Natural killer cell (primary cell): ENCODE measurements around the gene IL36RN. TPM values are rescaled to one million over a fixed set of nuclear protein-coding genes. Genes with fewer than 3 reads are reported as not detected.

Source experiments
- ATAC-seq, 3 donors: fragments of 150-1000 bp in 2 of 3; fragments of 200-7000 bp in 1 of 3; cut with Tn5 transposase; 1 replicate in 1 of 3; 2 replicates in 2 of 3; pipeline ENCODE4 v1.10.0; 2021; ENCODE audit warnings: mild to moderate bottlenecking in 2 of 3, moderate library complexity in 2 of 3
- DNase-seq, 2 donors: peaks; one replicate each; pipeline versions ENCODE4 v3.0.0 to v3.0.0-alpha.2; 2013 to 2021; ENCODE audit warnings: mixed read lengths in 1 of 2
- H3K27ac ChIP-seq: one replicate; pipeline ENCODE4 v1.5.1; 2013; ENCODE audit warnings: mild to moderate bottlenecking, low read length
- H3K27me3 ChIP-seq: one replicate; pipeline ENCODE4 v1.6.1; 2013; ENCODE audit warnings: low read length; ENCODE audit not compliant: control insufficient read depth, insufficient read depth
- H3K36me3 ChIP-seq: one replicate; pipeline ENCODE4 v1.6.1; 2013; ENCODE audit warnings: low read length; ENCODE audit not compliant: control insufficient read depth, insufficient read depth
- H3K4me1 ChIP-seq: one replicate; pipeline ENCODE4 v1.6.1; 2013; ENCODE audit warnings: low read length; ENCODE audit not compliant: control insufficient read depth, insufficient read depth
- H3K4me3 ChIP-seq: one replicate; pipeline ENCODE4 v1.5.1; 2013; ENCODE audit warnings: low read length
- H3K9me3 ChIP-seq: one replicate; pipeline ENCODE4 v1.6.1; 2013; ENCODE audit warnings: low read length; ENCODE audit not compliant: control insufficient read depth, insufficient read depth
- H3K27ac Mint-ChIP-seq, 2 donors: one replicate each; pipeline ENCODE4 v1.8.0; 2022; ENCODE audit warnings: mild to moderate bottlenecking in 2 of 2, mixed read lengths in 2 of 2, moderate library complexity in 1 of 2
- H3K27me3 Mint-ChIP-seq, 2 donors: one replicate each; pipeline ENCODE4 v1.8.0; 2022; ENCODE audit warnings: low read depth in 2 of 2, mixed read lengths in 2 of 2
- H3K36me3 Mint-ChIP-seq: one replicate; pipeline ENCODE4 v1.8.0; 2022; ENCODE audit warnings: mixed read lengths
- H3K4me1 Mint-ChIP-seq, 2 donors: one replicate each; pipeline ENCODE4 v1.8.0; 2022; ENCODE audit warnings: mixed read lengths in 2 of 2
- H3K4me3 Mint-ChIP-seq: one replicate; pipeline ENCODE4 v1.8.0; 2022; ENCODE audit warnings: mild to moderate bottlenecking, moderate library complexity, mixed read lengths
- H3K9me3 Mint-ChIP-seq, 2 donors: one replicate each; pipeline ENCODE4 v1.8.0; 2022; ENCODE audit warnings: mixed read lengths in 2 of 2
- WGBS: methylation state at CpG from one replicate; pipeline ENCODE4 v1.1.7; 2013; ENCODE audit warnings: missing lambda C conversion rate; ENCODE audit not compliant: insufficient coverage; 5-methylcytosine and 5-hydroxymethylcytosine counted together
- intact Hi-C: fragments of 100-400 bp; cut with micrococcal nuclease; formaldehyde crosslinking; loops from one replicate; pipeline ENCODE4 v1.14.2; 2022
- total RNA-seq, 4 donors: library from RNA; stranded (reverse); fragments of 120-200 nt in 1 of 4; gene quantifications; one replicate each; pipeline versions ENCODE4 v1.2.3 to v1.2.4, GENCODE V29; 2013 to 2022
- TF ChIP-seq, protein P1 (sequence below): fragments of 200-600 bp; IDR thresholded peaks from one replicate; pipeline ENCODE4 v1.8.0; 2022; ENCODE audit warnings: antibody characterized with exemption

IL36RN gene
- not detected for total RNA-seq
- total RNA-seq (2013) = not detected

- intact Hi-C loops = no loop called here
- ATAC-seq = no peak
- H3K27ac ChIP-seq = no peak within 1 kb of the TSS
- no peaks in the 10 kb centered on the region for H3K4me1 ChIP-seq
- no peak within 1 kb of the TSS for H3K27ac Mint-ChIP-seq
- H3K9me3 Mint-ChIP-seq = no peaks in the 10 kb centered on the region
- H3K27me3 ChIP-seq = no peaks in the 10 kb centered on the region
- WGBS = 84% methylated on average over 15 of the region's 15 CpGs
- peaks cover 14 to 24% of the 10 kb centered on the region in 2 donors for H3K27me3 Mint-ChIP-seq
- no peaks in the 10 kb centered on the region for H3K4me1 Mint-ChIP-seq
- H3K4me3 ChIP-seq = no peak within 1 kb of the TSS
- no peak within 1 kb of the TSS for H3K4me3 Mint-ChIP-seq
- peaks cover 4% of the 10 kb centered on the region for H3K9me3 ChIP-seq
- DNase-seq = no peak
- peaks cover 7% of the 10 kb centered on the region for H3K36me3 Mint-ChIP-seq
- no peaks in the 10 kb centered on the region for H3K36me3 ChIP-seq
- TF ChIP-seq, protein P1, sequence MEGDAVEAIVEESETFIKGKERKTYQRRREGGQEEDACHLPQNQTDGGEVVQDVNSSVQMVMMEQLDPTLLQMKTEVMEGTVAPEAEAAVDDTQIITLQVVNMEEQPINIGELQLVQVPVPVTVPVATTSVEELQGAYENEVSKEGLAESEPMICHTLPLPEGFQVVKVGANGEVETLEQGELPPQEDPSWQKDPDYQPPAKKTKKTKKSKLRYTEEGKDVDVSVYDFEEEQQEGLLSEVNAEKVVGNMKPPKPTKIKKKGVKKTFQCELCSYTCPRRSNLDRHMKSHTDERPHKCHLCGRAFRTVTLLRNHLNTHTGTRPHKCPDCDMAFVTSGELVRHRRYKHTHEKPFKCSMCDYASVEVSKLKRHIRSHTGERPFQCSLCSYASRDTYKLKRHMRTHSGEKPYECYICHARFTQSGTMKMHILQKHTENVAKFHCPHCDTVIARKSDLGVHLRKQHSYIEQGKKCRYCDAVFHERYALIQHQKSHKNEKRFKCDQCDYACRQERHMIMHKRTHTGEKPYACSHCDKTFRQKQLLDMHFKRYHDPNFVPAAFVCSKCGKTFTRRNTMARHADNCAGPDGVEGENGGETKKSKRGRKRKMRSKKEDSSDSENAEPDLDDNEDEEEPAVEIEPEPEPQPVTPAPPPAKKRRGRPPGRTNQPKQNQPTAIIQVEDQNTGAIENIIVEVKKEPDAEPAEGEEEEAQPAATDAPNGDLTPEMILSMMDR = no peak
Measured at GRCh38 chr2:113058998-113059960, at the start of gene IL36RN. TSS of gene IL36RN (plus strand) at chr2:113059198. CDS start at chr2:113059439, 241 bp downstream.

GRCh38 chr2:113009622-113010021, 49.4 kb upstream of the IL36RN start:
- no peaks in the 10 kb centered on the region for H3K36me3 ChIP-seq
- ATAC-seq (no peak), DNase-seq (peak in 1 of 2 donors; percentile 15)
- H3K27ac ChIP-seq = no peak overlapping the region
- Mint-ChIP-seq H3K4me1 (no peaks in the 10 kb centered on the region), H3K27ac (no peak overlapping the region), H3K4me3 (no peak overlapping the region), H3K27me3 (peaks cover 10 to 20% of the 10 kb centered on the region in 2 donors), H3K9me3 (no peaks in the 10 kb centered on the region), H3K36me3 (no peaks in the 10 kb centered on the region)
- WGBS = 100% methylated on average over 1 of the region's 1 CpG
- peaks cover 3% of the 10 kb centered on the region for H3K27me3 ChIP-seq
- no peaks in the 10 kb centered on the region for H3K9me3 ChIP-seq
- intact Hi-C loops = no loop called here
- H3K4me1 ChIP-seq = no peaks in the 10 kb centered on the region
- no peak overlapping the region for H3K4me3 ChIP-seq
- TF ChIP-seq, protein P1 = no peak

DNA sequence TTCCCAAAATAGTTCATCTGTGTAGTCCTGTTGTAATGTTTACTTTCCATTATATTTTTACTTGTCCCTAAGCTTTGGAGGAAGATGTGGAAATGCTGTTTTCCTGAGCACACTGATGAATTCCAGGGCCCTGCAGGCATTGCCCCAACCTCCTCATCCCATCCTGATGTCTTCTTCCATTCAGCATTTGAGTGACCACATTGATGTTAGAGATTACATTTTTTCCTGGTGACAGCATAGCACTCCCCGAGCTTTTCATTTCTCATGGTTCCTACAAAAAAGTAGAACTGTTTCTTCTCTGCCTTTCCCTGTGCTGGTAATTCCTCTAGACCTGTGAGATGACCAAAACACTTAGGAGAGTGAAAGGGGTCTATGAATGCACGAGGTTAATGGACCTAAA, 48.9 kb upstream of the IL36RN start:
- Mint-ChIP-seq H3K27me3 (peaks cover 12 to 25% of the 10 kb centered on the region in 2 donors), H3K4me1 (no peaks in the 10 kb centered on the region), H3K36me3 (no peaks in the 10 kb centered on the region), H3K9me3 (no peaks in the 10 kb centered on the region), H3K27ac (no peak overlapping the region), H3K4me3 (no peak overlapping the region)
- Histone ChIP-seq H3K4me3 (no peak overlapping the region), H3K9me3 (no peaks in the 10 kb centered on the region), H3K36me3 (no peaks in the 10 kb centered on the region), H3K4me1 (no peaks in the 10 kb centered on the region), H3K27ac (no peak overlapping the region), H3K27me3 (peaks cover 5% of the 10 kb centered on the region)
- TF ChIP-seq, protein P1 = no peak
- DNase-seq (no peak), ATAC-seq (no peak)
- intact Hi-C loops = no loop called here
- 63% methylated on average over 2 of the region's 2 CpGs for WGBS
